Liver (tissue), 3 donors: ENCODE results near the gene MYL7.

Source experiments
- GABPA ChIP-seq, 2 donors: IDR thresholded peaks in 1 of 2; conservative IDR thresholded peaks in 1 of 2; 2 replicates each; pipeline ENCODE4 v1.6.1; 2016; ENCODE audit warnings: antibody characterized with exemption in 2 of 2, mild to moderate bottlenecking in 1 of 2, moderate library complexity in 1 of 2
- TAF1 ChIP-seq: conservative IDR thresholded peaks from 2 replicates; pipeline ENCODE4 v1.6.1; 2016; ENCODE audit warnings: antibody characterized with exemption, mild to moderate bottlenecking
- TF ChIP-seq, protein P1 (sequence below): fragments of 150-350 bp; IDR thresholded peaks from 2 replicates; pipeline ENCODE4 v1.5.1; 2017; ENCODE audit warnings: improper control_type of control experiment, low read depth, low read length; ENCODE audit not compliant: missing input control
- TF ChIP-seq, protein P2 (sequence below): IDR thresholded peaks from 2 replicates; pipeline ENCODE4 v1.6.1; 2016; ENCODE audit warnings: antibody characterized with exemption
- TF ChIP-seq, protein P3 (sequence below): IDR thresholded peaks from 2 replicates; pipeline ENCODE4 v1.6.1; 2016; ENCODE audit warnings: antibody characterized with exemption, mild to moderate bottlenecking
- TF ChIP-seq, protein P4 (sequence below): IDR thresholded peaks from 2 replicates; pipeline ENCODE4 v1.6.1; 2016; ENCODE audit warnings: antibody characterized with exemption
- TF ChIP-seq, protein P5 (sequence below): IDR thresholded peaks from 2 replicates; pipeline ENCODE4 v1.6.1; 2016; ENCODE audit warnings: antibody characterized with exemption
- donor health status: healthy.
- donor health status: healthy.

DNA sequence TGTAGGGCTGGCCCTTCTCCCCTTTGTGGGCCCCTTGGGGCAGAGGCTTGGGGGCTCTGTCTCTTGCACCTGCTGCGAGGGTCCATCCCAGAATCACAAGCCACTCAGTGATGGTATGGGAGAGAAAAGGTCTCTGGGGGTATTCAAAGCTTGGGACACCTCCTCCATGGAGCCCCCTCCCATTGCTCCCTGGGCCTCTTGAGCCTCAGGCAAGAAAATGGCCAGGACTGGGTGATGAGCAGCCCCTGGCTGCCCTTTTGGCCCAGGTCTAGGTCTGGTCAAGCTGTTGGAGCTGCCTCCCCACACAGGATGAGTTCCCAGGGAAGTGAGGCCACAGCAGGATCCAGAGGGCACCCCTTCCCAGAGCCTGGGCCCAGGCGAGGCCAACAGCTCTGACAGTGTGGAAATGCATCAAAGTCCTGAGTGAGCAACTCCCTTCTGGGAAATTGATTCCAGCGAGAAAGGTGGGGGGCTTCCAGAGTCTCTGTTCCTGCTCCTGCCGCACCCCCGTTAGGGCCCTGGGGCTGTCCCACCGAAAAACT is 3.4 kb upstream of the MYL7 start:
- TF ChIP-seq, protein P1, sequence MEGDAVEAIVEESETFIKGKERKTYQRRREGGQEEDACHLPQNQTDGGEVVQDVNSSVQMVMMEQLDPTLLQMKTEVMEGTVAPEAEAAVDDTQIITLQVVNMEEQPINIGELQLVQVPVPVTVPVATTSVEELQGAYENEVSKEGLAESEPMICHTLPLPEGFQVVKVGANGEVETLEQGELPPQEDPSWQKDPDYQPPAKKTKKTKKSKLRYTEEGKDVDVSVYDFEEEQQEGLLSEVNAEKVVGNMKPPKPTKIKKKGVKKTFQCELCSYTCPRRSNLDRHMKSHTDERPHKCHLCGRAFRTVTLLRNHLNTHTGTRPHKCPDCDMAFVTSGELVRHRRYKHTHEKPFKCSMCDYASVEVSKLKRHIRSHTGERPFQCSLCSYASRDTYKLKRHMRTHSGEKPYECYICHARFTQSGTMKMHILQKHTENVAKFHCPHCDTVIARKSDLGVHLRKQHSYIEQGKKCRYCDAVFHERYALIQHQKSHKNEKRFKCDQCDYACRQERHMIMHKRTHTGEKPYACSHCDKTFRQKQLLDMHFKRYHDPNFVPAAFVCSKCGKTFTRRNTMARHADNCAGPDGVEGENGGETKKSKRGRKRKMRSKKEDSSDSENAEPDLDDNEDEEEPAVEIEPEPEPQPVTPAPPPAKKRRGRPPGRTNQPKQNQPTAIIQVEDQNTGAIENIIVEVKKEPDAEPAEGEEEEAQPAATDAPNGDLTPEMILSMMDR, result no peak
- TF ChIP-seq, protein P2, sequence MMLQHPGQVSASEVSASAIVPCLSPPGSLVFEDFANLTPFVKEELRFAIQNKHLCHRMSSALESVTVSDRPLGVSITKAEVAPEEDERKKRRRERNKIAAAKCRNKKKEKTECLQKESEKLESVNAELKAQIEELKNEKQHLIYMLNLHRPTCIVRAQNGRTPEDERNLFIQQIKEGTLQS, result no peak
- TF ChIP-seq TAF1 (no peak), GABPA (IDR thresholded peaks at IDR 0.05 in 1 of 2, conservative IDR thresholded peaks at IDR 0.05 in 1 of 2) (no peak)
- TF ChIP-seq, protein P3, sequence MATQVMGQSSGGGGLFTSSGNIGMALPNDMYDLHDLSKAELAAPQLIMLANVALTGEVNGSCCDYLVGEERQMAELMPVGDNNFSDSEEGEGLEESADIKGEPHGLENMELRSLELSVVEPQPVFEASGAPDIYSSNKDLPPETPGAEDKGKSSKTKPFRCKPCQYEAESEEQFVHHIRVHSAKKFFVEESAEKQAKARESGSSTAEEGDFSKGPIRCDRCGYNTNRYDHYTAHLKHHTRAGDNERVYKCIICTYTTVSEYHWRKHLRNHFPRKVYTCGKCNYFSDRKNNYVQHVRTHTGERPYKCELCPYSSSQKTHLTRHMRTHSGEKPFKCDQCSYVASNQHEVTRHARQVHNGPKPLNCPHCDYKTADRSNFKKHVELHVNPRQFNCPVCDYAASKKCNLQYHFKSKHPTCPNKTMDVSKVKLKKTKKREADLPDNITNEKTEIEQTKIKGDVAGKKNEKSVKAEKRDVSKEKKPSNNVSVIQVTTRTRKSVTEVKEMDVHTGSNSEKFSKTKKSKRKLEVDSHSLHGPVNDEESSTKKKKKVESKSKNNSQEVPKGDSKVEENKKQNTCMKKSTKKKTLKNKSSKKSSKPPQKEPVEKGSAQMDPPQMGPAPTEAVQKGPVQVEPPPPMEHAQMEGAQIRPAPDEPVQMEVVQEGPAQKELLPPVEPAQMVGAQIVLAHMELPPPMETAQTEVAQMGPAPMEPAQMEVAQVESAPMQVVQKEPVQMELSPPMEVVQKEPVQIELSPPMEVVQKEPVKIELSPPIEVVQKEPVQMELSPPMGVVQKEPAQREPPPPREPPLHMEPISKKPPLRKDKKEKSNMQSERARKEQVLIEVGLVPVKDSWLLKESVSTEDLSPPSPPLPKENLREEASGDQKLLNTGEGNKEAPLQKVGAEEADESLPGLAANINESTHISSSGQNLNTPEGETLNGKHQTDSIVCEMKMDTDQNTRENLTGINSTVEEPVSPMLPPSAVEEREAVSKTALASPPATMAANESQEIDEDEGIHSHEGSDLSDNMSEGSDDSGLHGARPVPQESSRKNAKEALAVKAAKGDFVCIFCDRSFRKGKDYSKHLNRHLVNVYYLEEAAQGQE, result no peak
- TF ChIP-seq, protein P4, sequence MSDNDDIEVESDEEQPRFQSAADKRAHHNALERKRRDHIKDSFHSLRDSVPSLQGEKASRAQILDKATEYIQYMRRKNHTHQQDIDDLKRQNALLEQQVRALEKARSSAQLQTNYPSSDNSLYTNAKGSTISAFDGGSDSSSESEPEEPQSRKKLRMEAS, result no peak
- TF ChIP-seq, protein P5, sequence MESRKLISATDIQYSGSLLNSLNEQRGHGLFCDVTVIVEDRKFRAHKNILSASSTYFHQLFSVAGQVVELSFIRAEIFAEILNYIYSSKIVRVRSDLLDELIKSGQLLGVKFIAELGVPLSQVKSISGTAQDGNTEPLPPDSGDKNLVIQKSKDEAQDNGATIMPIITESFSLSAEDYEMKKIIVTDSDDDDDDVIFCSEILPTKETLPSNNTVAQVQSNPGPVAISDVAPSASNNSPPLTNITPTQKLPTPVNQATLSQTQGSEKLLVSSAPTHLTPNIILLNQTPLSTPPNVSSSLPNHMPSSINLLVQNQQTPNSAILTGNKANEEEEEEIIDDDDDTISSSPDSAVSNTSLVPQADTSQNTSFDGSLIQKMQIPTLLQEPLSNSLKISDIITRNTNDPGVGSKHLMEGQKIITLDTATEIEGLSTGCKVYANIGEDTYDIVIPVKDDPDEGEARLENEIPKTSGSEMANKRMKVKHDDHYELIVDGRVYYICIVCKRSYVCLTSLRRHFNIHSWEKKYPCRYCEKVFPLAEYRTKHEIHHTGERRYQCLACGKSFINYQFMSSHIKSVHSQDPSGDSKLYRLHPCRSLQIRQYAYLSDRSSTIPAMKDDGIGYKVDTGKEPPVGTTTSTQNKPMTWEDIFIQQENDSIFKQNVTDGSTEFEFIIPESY, result no peak
